Measurements from ENCODE around the gene PRR12. TPM values are rescaled to one million over a fixed set of nuclear protein-coding genes. Genes with fewer than 3 reads are reported as not detected.

PRR12 gene
- total RNA-seq, 1 donor from 2014 or later: 2.0 TPM

DNA sequence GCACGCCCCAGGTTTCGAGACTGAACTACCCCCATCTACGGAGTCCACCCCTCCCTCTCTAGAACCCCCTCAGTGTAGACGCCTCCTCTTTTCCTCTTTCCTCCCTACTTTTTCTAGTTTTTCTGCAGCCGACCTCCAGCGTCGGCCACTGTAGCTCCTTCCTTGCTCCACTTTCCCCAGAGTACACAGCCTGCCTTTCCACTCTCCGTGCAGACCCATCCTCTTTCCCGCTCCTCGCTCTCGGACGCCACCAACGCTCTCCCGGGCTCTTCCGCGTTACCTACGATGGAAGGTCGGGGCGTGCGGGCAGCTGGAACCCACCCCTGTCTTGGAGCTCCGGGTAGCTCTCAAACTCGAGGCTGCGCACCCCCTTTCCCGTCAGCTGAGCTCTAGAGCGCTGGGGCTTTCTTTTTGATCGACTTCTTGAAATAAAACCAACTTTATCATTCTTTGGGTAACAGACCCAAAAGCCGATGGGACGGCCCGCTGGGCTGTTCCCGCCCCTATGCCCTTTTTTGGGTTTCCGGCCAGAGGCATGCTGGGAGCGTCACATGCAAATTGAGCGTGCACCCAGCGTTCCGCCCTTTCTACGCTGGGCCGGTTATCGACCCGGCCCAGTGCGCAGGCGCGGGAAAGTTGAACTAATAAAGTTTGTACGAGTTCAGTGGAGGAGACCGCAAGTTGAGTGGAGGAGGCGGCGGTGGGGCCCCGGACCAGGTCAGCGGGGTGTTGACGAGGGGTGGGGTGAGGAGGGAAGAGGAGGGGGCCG lies 74.6 kb downstream of the PRR12 start, which contains the start of the genes BCL2L12 and IRF3:
Gene BCL2L12, plus strand, starts transcription at position 583 of the 769 bp plus-strand sequence. CDS start 760 bp downstream, outside the sequence.
Gene IRF3, minus strand, starts transcription at position 507 of the 769 bp plus-strand sequence. CDS start 1,019 bp downstream, outside the sequence.
- DNase-seq (ENCODE audit: low read depth, low spot score): peak; percentile 81

- DNase-seq (ENCODE audit: low read depth, low spot score): no peak
These were observed 75.1 kb downstream of the PRR12 start for GRCh38 chr19:49666120-49666444.

DNA sequence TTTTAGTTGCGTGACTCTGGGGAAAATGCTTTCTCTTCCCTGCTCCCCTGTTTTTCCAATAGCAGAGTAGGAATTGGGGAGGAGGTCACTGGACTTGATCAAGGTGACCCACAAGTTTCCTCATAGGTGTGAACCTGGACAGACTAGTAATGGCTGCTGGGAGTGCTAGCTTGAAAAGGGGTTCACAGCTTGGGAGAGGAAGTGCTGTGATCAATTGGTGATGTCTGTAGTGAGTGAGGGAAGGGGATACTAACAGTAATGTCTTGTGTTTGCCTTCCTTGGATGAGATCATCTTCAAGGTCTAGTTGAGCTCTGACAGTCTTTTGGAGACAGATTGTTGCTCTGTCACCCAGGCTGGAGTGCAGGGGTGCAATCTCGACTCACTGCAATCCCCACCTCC lies 76.5 kb downstream of the PRR12 start:
- no peak for DNase-seq (ENCODE audit: low read depth, low spot score)

GRCh38 chr19:49669516-49669915 lies 78.5 kb downstream of the PRR12 start:
- no peak for DNase-seq (ENCODE audit: low read depth, low spot score)

DNA sequence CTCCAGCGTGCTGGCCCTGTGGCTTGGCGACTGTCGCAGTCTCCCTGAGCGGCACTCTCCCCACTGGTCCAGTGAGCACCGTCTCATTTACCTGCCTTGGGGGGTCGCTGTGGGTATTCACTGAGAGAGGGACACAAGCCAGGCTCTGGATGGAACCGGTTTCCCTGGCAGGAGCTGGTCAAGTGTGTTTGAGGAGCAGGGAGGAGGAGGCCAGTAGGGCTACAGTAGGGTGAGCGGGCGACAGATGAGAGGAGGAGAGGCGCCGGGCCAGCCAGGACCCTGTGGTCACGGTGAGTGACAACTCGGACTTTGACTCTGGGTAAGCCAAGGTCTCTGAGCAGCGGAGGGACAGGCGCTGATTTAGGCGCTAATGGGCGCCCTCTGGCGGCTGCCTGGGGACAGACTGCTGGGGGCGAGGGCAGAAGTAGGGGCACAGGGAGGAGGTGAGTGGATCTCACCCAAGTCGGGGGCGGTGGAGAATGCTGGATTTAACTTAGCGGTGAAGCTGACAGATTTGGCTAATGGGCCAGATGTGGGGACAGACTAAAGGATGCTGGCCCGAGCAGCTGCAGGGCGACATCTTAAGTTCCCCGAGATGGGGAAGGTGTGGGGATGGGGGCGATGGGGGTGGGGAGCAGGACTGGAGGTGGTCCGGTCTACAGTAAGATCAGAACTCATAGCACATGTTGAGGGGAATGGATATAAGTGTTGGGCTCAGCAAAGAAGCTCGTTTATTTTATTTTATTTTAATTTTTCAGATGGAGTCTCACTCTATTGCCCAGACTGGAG lies 81.3 kb downstream of the PRR12 start:
- no peak for DNase-seq (ENCODE audit: low read depth, low spot score)

Other genes starting within 250 kb of the PRR12 start
- 46.0 and 46.5 TPM in 2 replicates for gene TEAD2, start 228.8 kb upstream of the PRR12 start, total RNA-seq
- 0.14 TPM in 1 of 2 replicates, not detected in the other for gene DKKL1, start 227.3 kb upstream of the PRR12 start, total RNA-seq
- gene KASH5, start 202.9 kb upstream of the PRR12 start, total RNA-seq: not detected in 2 replicates
- gene PTH2, start 167.7 kb upstream of the PRR12 start, total RNA-seq: not detected in 2 replicates
- not detected in 2 replicates for gene GFY, start 165.8 kb upstream of the PRR12 start, total RNA-seq
- gene SLC17A7, start 149.7 kb upstream of the PRR12 start, total RNA-seq: 0.04 TPM in 1 of 2 replicates, not detected in the other
- 128 and 170 TPM in 2 replicates for gene PIH1D1, start 139.4 kb upstream of the PRR12 start, total RNA-seq
- gene ALDH16A1, start 138.0 kb upstream of the PRR12 start, total RNA-seq: 54.9 and 58.8 TPM in 2 replicates
- gene FLT3LG, start 117.0 kb upstream of the PRR12 start, total RNA-seq: 1.6 and 2.4 TPM in 2 replicates
- 2,556 and 3,423 TPM in 2 replicates for gene RPL13A, start 103.6 kb upstream of the PRR12 start, total RNA-seq
- gene RPS11, start 94.7 kb upstream of the PRR12 start, total RNA-seq: 1,813 and 2,923 TPM in 2 replicates
- 59.5 and 85.5 TPM in 2 replicates for gene FCGRT, start 78.5 kb upstream of the PRR12 start, total RNA-seq
- gene RCN3, start 63.2 kb upstream of the PRR12 start, total RNA-seq: 101 and 237 TPM in 2 replicates
- gene NOSIP, start 10.6 kb upstream of the PRR12 start, total RNA-seq: 107 and 113 TPM in 2 replicates
- 3.1 and 4.1 TPM in 2 replicates for gene PRRG2, start 9.9 kb upstream of the PRR12 start, total RNA-seq
- gene RRAS, start 49.0 kb downstream of the PRR12 start, total RNA-seq: 45.8 and 54.9 TPM in 2 replicates
- gene SCAF1, start 51.0 kb downstream of the PRR12 start, total RNA-seq: 10.7 and 12.0 TPM in 2 replicates
- gene IRF3, start 74.7 kb downstream of the PRR12 start, total RNA-seq: 51.4 and 85.1 TPM in 2 replicates
- gene BCL2L12, start 74.8 kb downstream of the PRR12 start, total RNA-seq: 6.8 and 11.4 TPM in 2 replicates
- gene PRMT1, start 86.1 kb downstream of the PRR12 start, total RNA-seq: 476 and 582 TPM in 2 replicates
- 0.40 and 0.74 TPM in 2 replicates for gene ADM5, start 98.4 kb downstream of the PRR12 start, total RNA-seq
- 20.0 and 24.7 TPM in 2 replicates for gene CPT1C, start 99.9 kb downstream of the PRR12 start, total RNA-seq
- not detected in 2 replicates for gene TSKS, start 172.1 kb downstream of the PRR12 start, total RNA-seq
- gene AP2A1, start 175.8 kb downstream of the PRR12 start, total RNA-seq: 65.3 and 65.6 TPM in 2 replicates
- 23.9 and 34.9 TPM in 2 replicates for gene FUZ, start 222.1 kb downstream of the PRR12 start, total RNA-seq
- gene MED25, start 227.1 kb downstream of the PRR12 start, total RNA-seq: 13.1 and 13.8 TPM in 2 replicates

Data from pulmonary artery endothelial cell (primary cell).